ENCODE results near the gene ANGPTL2.

Gene ANGPTL2

GRCh38 chr9:127074561-127075548 lies 47.6 kb downstream of the ANGPTL2 start:
- DNase-seq, result no peak

- DNase-seq, result no peak
These were observed 54.7 kb downstream of the ANGPTL2 start for GRCh38 chr9:127067603-127068220.

GRCh38 chr9:127066851-127067136 lies 55.6 kb downstream of the ANGPTL2 start:
- no peak for DNase-seq

- DNase-seq, result no peak
These were observed 56.2 kb downstream of the ANGPTL2 start for GRCh38 chr9:127066060-127066850.

- DNase-seq, result no peak
These were observed 56.8 kb downstream of the ANGPTL2 start for GRCh38 chr9:127065592-127065991.

GRCh38 chr9:127064335-127064734 lies 58.1 kb downstream of the ANGPTL2 start:
- no peak for DNase-seq

GRCh38 chr9:127061411-127061810 lies 61.0 kb downstream of the ANGPTL2 start:
- no peak for DNase-seq

GRCh38 chr9:127059765-127060361 lies 62.6 kb downstream of the ANGPTL2 start:
- DNase-seq, result no peak

- DNase-seq, result no peak
These were observed 63.4 kb downstream of the ANGPTL2 start for GRCh38 chr9:127059030-127059429.

- no peak for DNase-seq
These were observed 63.8 kb downstream of the ANGPTL2 start for GRCh38 chr9:127058645-127059021.

- DNase-seq, result no peak
These were observed 64.3 kb downstream of the ANGPTL2 start for GRCh38 chr9:127058011-127058644.

GRCh38 chr9:127056446-127056845 lies 66.0 kb downstream of the ANGPTL2 start:
- no peak for DNase-seq

- DNase-seq, result no peak
These were observed 66.6 kb downstream of the ANGPTL2 start for GRCh38 chr9:127055745-127056402.

GRCh38 chr9:127053960-127054359 lies 68.5 kb downstream of the ANGPTL2 start:
- DNase-seq, result peak; percentile 63

- DNase-seq, result peak; percentile 81
These were observed 69.2 kb downstream of the ANGPTL2 start for GRCh38 chr9:127053057-127053821.

GRCh38 chr9:127051881-127052595 lies 70.4 kb downstream of the ANGPTL2 start:
- no peak for DNase-seq

- DNase-seq, result no peak
These were observed 71.8 kb downstream of the ANGPTL2 start for GRCh38 chr9:127050591-127051001.

GRCh38 chr9:127050152-127050551 lies 72.3 kb downstream of the ANGPTL2 start:
- no peak for DNase-seq

GRCh38 chr9:127049581-127049980 lies 72.9 kb downstream of the ANGPTL2 start:
- DNase-seq, result no peak

- peak; percentile 73 for DNase-seq
These were observed 73.4 kb downstream of the ANGPTL2 start for GRCh38 chr9:127049044-127049443.

GRCh38 chr9:127047971-127048370 lies 74.5 kb downstream of the ANGPTL2 start:
- no peak for DNase-seq
